ENCODE data around the gene WNT7A. TPM values are rescaled to one million over a fixed set of nuclear protein-coding genes. Genes with fewer than 3 reads are reported as not detected.

WNT7A gene
- total and polyA plus RNA-seq, 8 donors: 0.35 TPM; not detected in 7

GRCh38 chr3:13866041-13866965 is 13.6 kb downstream of the WNT7A start:
- WGBS, 5 donors: 51 to 58% (median 52%) methylated on average over 14 of the region's 14 CpGs
- intact Hi-C loops (cut with DNase I; ENCODE audit: low total_unique reads): no loop called here
- peak in 1 of 2 donors; percentile 30 for DNase-seq

GRCh38 chr3:13865581-13865980 is 14.3 kb downstream of the WNT7A start:
- intact Hi-C loops (cut with DNase I; ENCODE audit: low total_unique reads): no loop called here
- H3K27ac ChIP-seq: no peak overlapping the region
- H3K9me3 ChIP-seq: peaks cover 0 to 3% (median 2%) of the 10 kb centered on the region in 4 donors
- no peaks in the 10 kb centered on the region for H3K36me3 ChIP-seq
- H3K4me1 ChIP-seq: no peaks in the 10 kb centered on the region
- 41 to 57% (median 55%) methylated on average over 6 to 7 of the region's 7 CpGs for WGBS, 5 donors
- peaks cover 0 to 64% (median 16%) of the 10 kb centered on the region in 3 donors for H3K27me3 ChIP-seq
- H3K4me3 ChIP-seq: no peak overlapping the region
- TF ChIP-seq EP300 (IDR thresholded peaks at IDR 0.05): no peak
- no peak for TF ChIP-seq POLR2A (IDR thresholded peaks at IDR 0.05)
- TF ChIP-seq CTCF (IDR thresholded peaks at IDR 0.05): no peak
- TF ChIP-seq POLR2AphosphoS5 (IDR thresholded peaks at IDR 0.05): no peak
- no peak for DNase-seq

More at GRCh38 chr3:13866041-13866965, 13.6 kb downstream of the WNT7A start:
- peaks cover 0 to 10% (median 8%) of the 10 kb centered on the region in 4 donors for H3K9me3 ChIP-seq
- no peak overlapping the region for H3K27ac ChIP-seq
- H3K36me3 ChIP-seq: no peaks in the 10 kb centered on the region
- peaks cover 0 to 57% (median 10%) of the 10 kb centered on the region in 3 donors for H3K27me3 ChIP-seq
- H3K4me3 ChIP-seq: no peak overlapping the region
- H3K4me1 ChIP-seq: no peaks in the 10 kb centered on the region
- TF ChIP-seq POLR2A (IDR thresholded peaks at IDR 0.05): no peak
- no peak for TF ChIP-seq CTCF (IDR thresholded peaks at IDR 0.05)
- no peak for TF ChIP-seq EP300 (IDR thresholded peaks at IDR 0.05)
- no peak for TF ChIP-seq POLR2AphosphoS5 (IDR thresholded peaks at IDR 0.05)

- no peaks in the 10 kb centered on the region for H3K9me3 ChIP-seq
- TF ChIP-seq POLR2A (IDR thresholded peaks at IDR 0.05): no peak
- no peak for TF ChIP-seq POLR2AphosphoS5 (IDR thresholded peaks at IDR 0.05)
- no peak for TF ChIP-seq EP300 (IDR thresholded peaks at IDR 0.05)
- no peak for TF ChIP-seq CTCF (IDR thresholded peaks at IDR 0.05)
- no peak overlapping the region for H3K4me3 ChIP-seq
- no peak for DNase-seq
- WGBS, 5 donors: 74 to 84% (median 77%) methylated on average over 4 of the region's 4 CpGs
- H3K4me1 ChIP-seq: no peaks in the 10 kb centered on the region
- H3K27ac ChIP-seq: no peak overlapping the region
- H3K27me3 ChIP-seq: peaks cover 0 to 69% (median 20%) of the 10 kb centered on the region in 3 donors
- intact Hi-C loops (cut with DNase I; ENCODE audit: low total_unique reads): no loop called here
- H3K36me3 ChIP-seq: no peaks in the 10 kb centered on the region
Measured at GRCh38 chr3:13865106-13865505, 14.8 kb downstream of the WNT7A start.

- H3K4me1 ChIP-seq: no peaks in the 10 kb centered on the region
- intact Hi-C loops (cut with DNase I; ENCODE audit: low total_unique reads): no loop called here
- H3K4me3 ChIP-seq: no peak overlapping the region
- no peaks in the 10 kb centered on the region for H3K36me3 ChIP-seq
- H3K27me3 ChIP-seq: peaks cover 0 to 79% (median 22%) of the 10 kb centered on the region in 3 donors
- TF ChIP-seq EP300 (IDR thresholded peaks at IDR 0.05) (no peak), POLR2A (IDR thresholded peaks at IDR 0.05) (no peak), CTCF (IDR thresholded peaks at IDR 0.05) (no peak), POLR2AphosphoS5 (IDR thresholded peaks at IDR 0.05) (no peak)
- H3K27ac ChIP-seq: no peak overlapping the region
- H3K9me3 ChIP-seq: no peaks in the 10 kb centered on the region
- WGBS, 5 donors: 47 to 55% (median 53%) methylated on average over 10 of the region's 10 CpGs
- no peak for DNase-seq
Measured at GRCh38 chr3:13863965-13864595, 15.8 kb downstream of the WNT7A start.

All from stomach (tissue), 9 donors.